HG02938 (cell line): ENCODE measurements around the gene PXT1.

ENCODE experiments used
- ATAC-seq: cut with Tn5 transposase; IDR thresholded peaks from one replicate; pipeline ENCODE4 v1.9.1; 2021; ENCODE audit warnings: mild to moderate bottlenecking, moderate library complexity; ENCODE audit not compliant: unreplicated experiment

PXT1 gene

GRCh38 chr6:36349240-36349639 is 93.4 kb downstream of the PXT1 start:
- ATAC-seq, result no peak

GRCh38 chr6:36347621-36348020 is 95.0 kb downstream of the PXT1 start:
- ATAC-seq, result no peak

- ATAC-seq, result no peak
These were observed 96.0 kb downstream of the PXT1 start for GRCh38 chr6:36346486-36347273.

GRCh38 chr6:36345681-36346466 is 96.8 kb downstream of the PXT1 start:
- no peak for ATAC-seq

GRCh38 chr6:36343109-36343680 is 99.5 kb downstream of the PXT1 start:
- ATAC-seq, result no peak

GRCh38 chr6:36340618-36341454 is 101.8 kb downstream of the PXT1 start:
- ATAC-seq, result no peak
